CD4-positive, alpha-beta T cell treated with Interleukin-1 beta for 1 hour (primary cell): ENCODE measurements around the gene MED12.

Experiments
- DNase-seq, 2 donors: peaks; one replicate each; pipeline ENCODE4 v3.0.0-alpha.2; 2020 to 2022

The MED12 gene

DNA sequence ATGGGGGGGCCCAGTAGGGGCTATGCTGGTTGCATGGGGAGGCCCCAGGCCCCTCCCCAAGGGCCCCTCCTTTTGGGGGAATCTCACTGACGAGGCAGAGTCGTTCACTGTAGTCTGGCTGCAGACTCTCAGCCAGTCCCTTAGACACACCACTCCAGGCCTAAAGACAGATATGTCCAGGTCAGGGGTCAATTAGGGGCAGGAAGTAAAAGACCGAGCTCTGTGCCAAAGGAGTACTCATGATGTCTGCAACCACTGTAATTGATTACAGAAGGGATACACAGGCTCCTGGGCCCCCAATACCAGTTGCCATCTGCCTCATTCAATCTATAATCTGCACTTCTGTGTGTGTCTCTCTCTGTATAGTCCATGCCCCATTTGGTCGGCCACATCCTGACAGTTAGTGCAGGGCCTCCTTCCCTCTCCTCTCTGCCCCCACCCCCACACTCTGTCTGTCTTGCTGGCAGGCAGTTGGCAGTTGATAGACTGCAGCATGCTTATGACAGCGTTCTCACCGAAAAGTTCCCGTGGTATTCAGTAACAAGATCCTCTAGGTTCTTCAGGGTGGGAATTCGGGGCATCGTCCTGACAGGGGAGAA is 10.5 kb upstream of the MED12 start:
- peak; percentile 40 to 52 for DNase-seq

- no peak for DNase-seq
These were observed 9.3 kb upstream of the MED12 start for GRCh38 chrX:71109051-71109450.

GRCh38 chrX:71111141-71111843 is 7.1 kb upstream of the MED12 start, which contains the start of gene IL2RG:
TSS of gene IL2RG (minus strand) at chrX:71111577. CDS start at chrX:71111539, 38 bp downstream.
- peak; percentile 91 for DNase-seq

DNA sequence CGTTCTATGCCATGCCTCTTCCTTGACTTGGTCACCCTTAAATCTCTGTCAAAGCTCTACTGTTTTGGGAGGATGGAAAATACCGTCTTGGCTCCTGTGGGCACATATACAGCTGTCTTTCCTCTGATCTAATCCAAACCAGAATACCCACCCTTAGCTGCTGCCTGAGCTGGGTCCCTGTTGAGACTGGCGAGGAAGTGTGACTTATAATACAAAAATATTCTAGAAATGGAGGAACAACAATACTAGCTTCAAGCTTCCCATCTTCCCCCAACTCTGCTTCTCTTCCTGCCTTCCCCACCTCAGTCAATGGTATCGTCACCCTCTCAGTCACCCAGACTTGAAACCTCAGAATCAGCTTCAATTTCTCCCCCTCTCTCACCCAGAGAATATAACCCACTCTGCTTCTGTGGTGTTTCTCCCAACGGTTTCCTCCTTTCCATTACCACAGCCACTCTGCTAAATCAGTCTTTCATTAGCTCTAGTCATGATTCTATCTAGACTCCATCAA is 6.4 kb upstream of the MED12 start:
- peak; percentile 39 to 54 for DNase-seq

- DNase-seq = no peak
These were observed 1.0 kb upstream of the MED12 start for GRCh38 chrX:71117358-71117757.

- no peak for DNase-seq
These were observed 664 bp downstream of the MED12 start for GRCh38 chrX:71118985-71119535.

GRCh38 chrX:71128166-71128833 is 9.9 kb downstream of the MED12 start:
- DNase-seq = no peak

- peak; percentile 79 to 82 for DNase-seq
These were observed 10.7 kb downstream of the MED12 start for GRCh38 chrX:71128915-71129765.

- DNase-seq = no peak
These were observed 13.1 kb downstream of the MED12 start for GRCh38 chrX:71131510-71131909.

DNA sequence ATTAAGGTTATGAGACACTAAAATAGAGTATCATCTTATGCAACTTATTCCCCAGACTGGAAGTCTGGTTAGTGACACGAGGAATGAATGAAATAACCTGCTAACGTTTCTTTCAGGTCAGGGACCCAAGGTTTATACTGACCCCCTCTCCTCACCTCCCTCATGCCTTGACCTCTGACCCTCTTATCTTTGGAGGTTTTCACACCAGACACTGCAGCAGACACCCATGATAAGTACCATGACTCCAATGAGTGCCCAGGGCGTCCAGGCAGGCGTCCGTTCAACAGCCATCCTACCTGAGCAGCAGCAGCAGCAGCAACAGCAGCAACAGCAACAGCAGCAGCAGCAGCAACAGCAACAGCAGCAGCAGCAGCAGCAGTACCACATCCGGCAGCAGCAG is 22.0 kb downstream of the MED12 start:
- no peak for DNase-seq

- DNase-seq = no peak
These were observed 25.1 kb downstream of the MED12 start for GRCh38 chrX:71143508-71143907.

- no peak for DNase-seq
These were observed 26.3 kb downstream of the MED12 start, which contains the start of gene NLGN3 for GRCh38 chrX:71144651-71145050. TSS of gene NLGN3 (plus strand) at chrX:71144841. CDS start at chrX:71147750, 2,909 bp downstream.

GRCh38 chrX:71147496-71148277 is 29.3 kb downstream of the MED12 start:
- no peak for DNase-seq

- DNase-seq = no peak
These were observed 29.9 kb downstream of the MED12 start for GRCh38 chrX:71148278-71148663.

DNA sequence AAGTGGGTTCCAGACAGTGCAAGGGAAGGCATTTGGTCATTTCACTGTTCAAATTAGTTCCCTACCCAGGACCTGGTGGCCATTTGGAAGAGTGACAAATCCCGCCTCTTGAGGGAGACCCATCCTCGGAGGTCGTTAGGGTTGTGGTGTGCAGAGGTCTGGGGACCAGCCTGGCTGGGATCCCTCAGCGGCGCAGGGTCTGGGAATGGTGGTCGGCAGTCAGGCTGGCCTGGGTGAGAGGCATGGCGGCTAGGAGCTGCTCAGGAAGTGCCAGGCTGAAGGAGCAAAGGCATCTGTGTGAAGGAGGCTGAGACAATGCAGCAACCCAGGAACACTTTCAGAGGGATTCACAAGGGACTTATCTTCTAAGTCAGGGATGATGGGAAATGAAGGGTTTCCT is 33.0 kb downstream of the MED12 start:
- no peak for DNase-seq

GRCh38 chrX:71154196-71154595 is 35.8 kb downstream of the MED12 start:
- no peak for DNase-seq

- DNase-seq = no peak
These were observed 36.2 kb downstream of the MED12 start for GRCh38 chrX:71154641-71155040.

DNA sequence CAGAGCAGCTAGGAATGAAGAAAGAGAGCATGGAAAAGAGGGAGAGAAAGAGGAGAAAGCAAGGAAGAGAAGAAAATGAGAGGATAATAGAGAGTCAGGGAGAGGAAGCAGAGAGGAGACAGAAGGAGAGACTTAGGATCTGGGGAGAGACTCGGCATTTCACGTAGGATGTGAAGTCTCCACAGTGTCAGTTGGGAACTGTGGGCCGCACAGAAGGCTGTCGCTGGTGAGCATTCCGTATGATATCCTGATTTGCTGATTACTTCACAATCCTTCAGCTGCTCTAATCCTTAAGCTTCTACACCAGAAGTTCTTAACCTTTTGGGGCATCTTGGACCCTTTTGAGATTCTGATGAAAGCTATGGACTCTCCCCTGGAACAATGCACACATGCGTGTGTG is 40.2 kb downstream of the MED12 start:
- no peak for DNase-seq

GRCh38 chrX:71159335-71159734 is 40.9 kb downstream of the MED12 start:
- no peak for DNase-seq

DNA sequence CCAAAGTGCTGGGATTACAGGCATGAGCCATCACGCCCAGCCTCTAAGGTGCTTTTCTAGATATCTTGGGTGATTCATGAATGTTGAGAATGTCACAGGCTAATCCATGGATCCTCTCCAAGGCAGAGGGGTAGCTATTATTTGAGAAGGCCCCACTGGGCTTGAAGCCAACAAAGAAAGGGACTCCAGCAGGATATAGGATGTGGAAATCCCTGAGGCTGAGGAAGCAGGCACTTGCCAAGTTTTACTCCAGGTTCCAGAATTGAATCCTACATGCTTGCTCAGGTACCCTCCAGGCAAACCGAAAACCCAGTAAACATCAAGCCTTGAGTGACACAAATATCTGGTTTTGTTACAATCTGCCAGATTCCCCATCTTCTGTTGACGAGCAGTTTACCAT is 42.1 kb downstream of the MED12 start:
- no peak for DNase-seq

- DNase-seq = no peak
These were observed 44.6 kb downstream of the MED12 start for GRCh38 chrX:71162981-71163380.

- no peak for DNase-seq
These were observed 45.7 kb downstream of the MED12 start for GRCh38 chrX:71164071-71164470.
